ENCODE data around the gene CPED1.

GRCh38 chr7:121080913-121081326 is 92.4 kb downstream of the CPED1 start:
- TF ChIP-seq CTCF (IDR thresholded peaks at IDR 0.05) = no peak
- no peak for TF ChIP-seq POLR2A (IDR thresholded peaks at IDR 0.05)
